SJSA1 (cell line): Measurements from ENCODE around the gene NCBP2. TPM values are rescaled to one million over a fixed set of nuclear protein-coding genes. Genes with fewer than 3 reads are reported as not detected.

Experiments used
- DNase-seq, 2 experiments: peaks; one replicate each; pipeline ENCODE4 v3.0.0-alpha.2; 2015 to 2020; ENCODE audit warnings: low spot score in 2 of 2, low read depth in 1 of 2
- H3K27ac ChIP-seq: fragments of 250-450 bp; sonication (Bioruptor Pico); 2 replicates; pipeline ENCODE4 v1.5.1; 2020; ENCODE audit warnings: mild to moderate bottlenecking, moderate library complexity
- H3K27me3 ChIP-seq: fragments of 250-450 bp; sonication (Bioruptor Pico); replicated peaks from 2 replicates; pipeline ENCODE4 v1.5.1; 2020; ENCODE audit warnings: mild to moderate bottlenecking, moderate library complexity
- H3K36me3 ChIP-seq: fragments of 250-450 bp; sonication (Bioruptor Pico); 2 replicates; pipeline ENCODE4 v1.5.1; 2020; ENCODE audit warnings: mild to moderate bottlenecking
- H3K4me1 ChIP-seq: fragments of 250-450 bp; sonication (Bioruptor Pico); replicated peaks from 2 replicates; pipeline ENCODE4 v1.6.1; 2021; ENCODE audit warnings: mild to moderate bottlenecking
- H3K4me3 ChIP-seq: fragments of 250-450 bp; sonication (Bioruptor Pico); 2 replicates; pipeline ENCODE4 v1.5.1; 2020; ENCODE audit warnings: mild to moderate bottlenecking
- H3K9me3 ChIP-seq: fragments of 250-450 bp; sonication (Bioruptor Pico); replicated peaks from 2 replicates; pipeline ENCODE4 v1.5.1; 2020; ENCODE audit warnings: mild to moderate bottlenecking
- total RNA-seq: library from RNA; depleted of rRNA; stranded (reverse); fragments of >200 nt; shearing (Covaris generic); gene quantifications from 2 replicates; pipeline ENCODE4 v1.2.3, GENCODE V29; 2014; rRNA removed

NCBP2 gene
- total RNA-seq = 44.8 and 44.9 TPM in 2 replicates

- no peaks in the 10 kb centered on the region for H3K9me3 ChIP-seq
- peak within 1 kb of the TSS; percentile 96 for H3K4me3 ChIP-seq
- no peaks in the 10 kb centered on the region for H3K27me3 ChIP-seq
- peaks cover 56% of the 10 kb centered on the region for H3K36me3 ChIP-seq
- peak; percentile 92 to 98 for DNase-seq
- peaks cover 15% of the 10 kb centered on the region for H3K4me1 ChIP-seq
- peak within 1 kb of the TSS; percentile 66 for H3K27ac ChIP-seq
Observed at GRCh38 chr3:196942226-196942914, at the start of gene NCBP2. Gene NCBP2 (minus strand): TSS chr3:196942528. CDS start chr3:196942503, 25 bp downstream.

GRCh38 chr3:196991581-196992460, 49.5 kb upstream of the NCBP2 start:
- Histone ChIP-seq H3K9me3 (no peaks in the 10 kb centered on the region), H3K4me1 (no peaks in the 10 kb centered on the region), H3K27ac (no peak overlapping the region), H3K27me3 (no peaks in the 10 kb centered on the region), H3K36me3 (no peaks in the 10 kb centered on the region), H3K4me3 (no peak overlapping the region)
- no peak for DNase-seq

- Histone ChIP-seq H3K27ac (no peak overlapping the region), H3K4me1 (no peaks in the 10 kb centered on the region), H3K36me3 (no peaks in the 10 kb centered on the region), H3K9me3 (no peaks in the 10 kb centered on the region), H3K4me3 (no peak overlapping the region), H3K27me3 (no peaks in the 10 kb centered on the region)
- DNase-seq = no peak
Observed at GRCh38 chr3:196990601-196991007, 48.3 kb upstream of the NCBP2 start.

- Histone ChIP-seq H3K4me1 (no peaks in the 10 kb centered on the region), H3K27me3 (no peaks in the 10 kb centered on the region), H3K27ac (no peak overlapping the region), H3K36me3 (no peaks in the 10 kb centered on the region), H3K9me3 (no peaks in the 10 kb centered on the region), H3K4me3 (no peak overlapping the region)
- no peak for DNase-seq
Observed at GRCh38 chr3:196989721-196990262, 47.5 kb upstream of the NCBP2 start.

GRCh38 chr3:196988241-196989029, 46.1 kb upstream of the NCBP2 start:
- Histone ChIP-seq H3K4me1 (no peaks in the 10 kb centered on the region), H3K9me3 (peaks cover under 1% of the 10 kb centered on the region; the same call in 1 of the 2 replicates), H3K4me3 (no peak overlapping the region), H3K36me3 (no peaks in the 10 kb centered on the region), H3K27me3 (no peaks in the 10 kb centered on the region), H3K27ac (no peak overlapping the region)
- no peak for DNase-seq

GRCh38 chr3:196987022-196987421, 44.7 kb upstream of the NCBP2 start:
- DNase-seq = no peak
- Histone ChIP-seq H3K36me3 (no peaks in the 10 kb centered on the region), H3K9me3 (peaks cover 4% of the 10 kb centered on the region; the same call in 1 of the 2 replicates), H3K4me3 (no peak overlapping the region), H3K27ac (no peak overlapping the region), H3K27me3 (no peaks in the 10 kb centered on the region; the same call in 1 of the 2 replicates), H3K4me1 (no peaks in the 10 kb centered on the region)

GRCh38 chr3:196985954-196986885, 43.9 kb upstream of the NCBP2 start:
- Histone ChIP-seq H3K9me3 (peaks cover 4% of the 10 kb centered on the region; the same call in 1 of the 2 replicates), H3K4me3 (no peak overlapping the region), H3K27me3 (no peaks in the 10 kb centered on the region; the same call in 1 of the 2 replicates), H3K4me1 (no peaks in the 10 kb centered on the region), H3K36me3 (no peaks in the 10 kb centered on the region), H3K27ac (no peak overlapping the region)
- no peak for DNase-seq

GRCh38 chr3:196985298-196985697, 43.0 kb upstream of the NCBP2 start:
- no peaks in the 10 kb centered on the region for H3K4me1 ChIP-seq
- H3K27ac ChIP-seq = no peak overlapping the region
- H3K27me3 ChIP-seq = no peaks in the 10 kb centered on the region; the same call in 1 of the 2 replicates
- H3K4me3 ChIP-seq = no peak overlapping the region
- H3K9me3 ChIP-seq = peaks cover 4% of the 10 kb centered on the region; the same call in 1 of the 2 replicates
- no peaks in the 10 kb centered on the region for H3K36me3 ChIP-seq
- no peak for DNase-seq

- Histone ChIP-seq H3K4me3 (no peak overlapping the region), H3K36me3 (no peaks in the 10 kb centered on the region), H3K27me3 (no peaks in the 10 kb centered on the region; the same call in 1 of the 2 replicates), H3K9me3 (peaks cover 6% of the 10 kb centered on the region; the same call in 1 of the 2 replicates), H3K4me1 (no peaks in the 10 kb centered on the region), H3K27ac (no peak overlapping the region)
- DNase-seq = no peak
Observed at GRCh38 chr3:196983186-196983585, 40.9 kb upstream of the NCBP2 start.

- Histone ChIP-seq H3K27me3 (no peaks in the 10 kb centered on the region; the same call in 1 of the 2 replicates), H3K36me3 (no peaks in the 10 kb centered on the region), H3K27ac (no peak overlapping the region), H3K4me3 (no peak overlapping the region), H3K4me1 (no peaks in the 10 kb centered on the region), H3K9me3 (peaks cover 6% of the 10 kb centered on the region; the same call in 1 of the 2 replicates)
- no peak for DNase-seq
Observed at GRCh38 chr3:196981657-196982056, 39.3 kb upstream of the NCBP2 start.

GRCh38 chr3:196979545-196979944, 37.2 kb upstream of the NCBP2 start:
- no peaks in the 10 kb centered on the region for H3K36me3 ChIP-seq
- no peak overlapping the region for H3K4me3 ChIP-seq
- DNase-seq = no peak
- no peaks in the 10 kb centered on the region; the same call in 1 of the 2 replicates for H3K27me3 ChIP-seq
- no peaks in the 10 kb centered on the region for H3K4me1 ChIP-seq
- peaks cover 6% of the 10 kb centered on the region; the same call in 1 of the 2 replicates for H3K9me3 ChIP-seq
- no peak overlapping the region for H3K27ac ChIP-seq

GRCh38 chr3:196976941-196977340, 34.6 kb upstream of the NCBP2 start:
- DNase-seq = no peak
- no peaks in the 10 kb centered on the region for H3K36me3 ChIP-seq
- no peak overlapping the region for H3K4me3 ChIP-seq

More at GRCh38 chr3:196976941-196977340, 34.6 kb upstream of the NCBP2 start:
- Histone ChIP-seq H3K27me3 (no peaks in the 10 kb centered on the region), H3K9me3 (0 out of 2 replicates have a peak, but pooled peaks cover 2% of the 10 kb centered on the region), H3K27ac (no peak overlapping the region), H3K4me1 (no peaks in the 10 kb centered on the region)
